Muscle layer of colon (tissue), 2 donors: ENCODE data around the gene P3H2.

Experiments used
- H3K27ac ChIP-seq: one replicate; pipeline ENCODE4 v1.7.0; 2013; ENCODE audit warnings: low read depth, mild to moderate bottlenecking, low read length, moderate library complexity
- H3K27me3 ChIP-seq, 2 donors: one replicate each; pipeline ENCODE4 v1.7.0; 2013; ENCODE audit warnings: low read length in 2 of 2, mild to moderate bottlenecking in 2 of 2; ENCODE audit not compliant: insufficient read depth in 2 of 2, control insufficient read depth in 1 of 2
- H3K36me3 ChIP-seq: one replicate; pipeline ENCODE4 v1.7.0; 2013; ENCODE audit warnings: mild to moderate bottlenecking, low read length; ENCODE audit not compliant: insufficient read depth
- H3K4me1 ChIP-seq: one replicate; pipeline ENCODE4 v1.7.0; 2013; ENCODE audit warnings: mild to moderate bottlenecking, low read length; ENCODE audit not compliant: insufficient read depth
- H3K4me3 ChIP-seq, 2 donors: one replicate each; pipeline ENCODE4 v1.7.0; 2013; ENCODE audit warnings: low read length in 2 of 2, low read depth in 1 of 2, mild to moderate bottlenecking in 1 of 2, moderate library complexity in 1 of 2
- H3K9ac ChIP-seq: one replicate; pipeline ENCODE4 v1.7.0; 2013; ENCODE audit warnings: low read length
- H3K9me3 ChIP-seq: one replicate; pipeline ENCODE4 v1.7.0; 2013; ENCODE audit warnings: mild to moderate bottlenecking, low read length
- donor health status: abdominal sarcoma.
- donor health status: Adenocarcinoma of cecum.

Gene P3H2

DNA sequence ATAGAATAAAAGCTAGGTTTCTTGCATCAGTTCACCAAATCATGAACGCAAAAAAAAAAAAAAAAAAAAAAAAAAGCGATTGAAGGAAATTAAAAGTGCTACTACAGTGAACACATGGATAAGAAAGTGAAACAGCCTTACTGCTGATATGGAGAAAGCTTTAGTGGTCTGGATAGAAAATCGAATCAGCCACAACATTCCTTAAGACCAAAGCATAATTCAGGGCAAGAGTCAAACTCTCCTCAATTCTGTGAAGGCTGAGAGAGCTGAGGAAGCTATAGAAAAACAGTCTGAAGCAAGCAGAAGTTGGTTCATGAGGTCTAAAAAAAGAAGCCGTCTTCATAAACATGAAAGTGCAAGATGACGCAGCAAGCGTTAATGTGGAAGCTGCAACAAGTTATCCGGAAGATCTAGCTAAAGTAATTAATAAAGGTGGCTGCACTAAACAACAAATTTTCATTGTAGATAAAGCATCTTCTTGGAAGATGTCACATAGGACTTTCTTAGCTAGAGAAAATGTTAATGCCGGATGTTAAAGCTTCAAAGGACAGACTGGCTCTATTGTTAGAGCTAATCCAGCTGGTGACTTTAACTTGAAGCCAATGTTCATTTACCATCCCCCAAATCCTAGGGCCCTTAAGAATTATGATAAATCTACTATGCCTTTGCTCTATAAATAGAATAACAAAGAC lies 19.2 kb downstream of the P3H2 start:
- Histone ChIP-seq H3K4me3 (peak overlapping the region; percentile 12 to 43), H3K4me1 (peaks cover 21% of the 10 kb centered on the region), H3K36me3 (no peaks in the 10 kb centered on the region), H3K9me3 (no peaks in the 10 kb centered on the region), H3K27ac (peak overlapping the region; percentile 79), H3K9ac (peak overlapping the region; percentile 36), H3K27me3 (no peaks in the 10 kb centered on the region)

DNA sequence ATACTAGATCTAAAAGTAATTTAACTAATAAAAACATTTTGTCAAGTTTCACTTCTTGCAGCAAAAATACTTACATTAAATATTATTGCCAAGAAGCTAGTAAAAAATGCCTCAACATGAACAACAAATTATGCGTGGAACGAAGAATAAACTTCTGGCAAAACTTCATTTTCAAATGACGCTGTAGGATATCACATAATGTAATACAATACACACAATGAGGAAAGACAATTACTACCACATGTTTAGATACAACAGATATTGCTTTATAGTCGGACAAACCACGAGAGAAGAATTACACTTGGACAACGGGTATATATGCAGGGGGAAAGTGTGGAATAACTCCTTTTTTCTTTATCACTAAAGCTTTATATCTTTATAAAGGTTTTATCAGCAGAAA lies 21.6 kb downstream of the P3H2 start:
- Histone ChIP-seq H3K27me3 (no peaks in the 10 kb centered on the region), H3K9me3 (no peaks in the 10 kb centered on the region), H3K4me1 (peaks cover 29% of the 10 kb centered on the region), H3K4me3 (no peak overlapping the region), H3K9ac (no peak overlapping the region), H3K27ac (no peak overlapping the region), H3K36me3 (no peaks in the 10 kb centered on the region)

DNA sequence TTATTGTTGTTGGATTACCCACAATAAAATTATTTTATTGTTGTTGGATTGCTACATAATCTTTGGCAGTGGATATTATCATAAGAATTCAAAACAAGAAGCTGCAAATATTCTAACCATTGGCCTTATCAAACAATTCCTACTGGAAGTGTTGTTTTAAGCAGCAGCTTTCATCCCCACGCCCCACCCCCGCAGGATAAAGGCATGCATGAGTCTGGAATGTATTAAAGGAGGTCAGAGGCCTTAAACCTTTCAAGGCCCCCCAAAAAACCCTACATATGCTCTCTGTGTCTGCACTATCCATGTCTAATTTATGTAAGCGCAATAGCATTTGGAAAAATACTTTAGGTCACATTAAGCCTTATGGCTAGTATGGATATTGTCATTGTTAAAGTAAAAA lies 23.1 kb downstream of the P3H2 start:
- no peak overlapping the region for H3K4me3 ChIP-seq
- H3K36me3 ChIP-seq: no peaks in the 10 kb centered on the region
- no peaks in the 10 kb centered on the region for H3K27me3 ChIP-seq
- H3K4me1 ChIP-seq: peaks cover 42% of the 10 kb centered on the region
- no peaks in the 10 kb centered on the region for H3K9me3 ChIP-seq
- H3K27ac ChIP-seq: no peak overlapping the region
- H3K9ac ChIP-seq: no peak overlapping the region

DNA sequence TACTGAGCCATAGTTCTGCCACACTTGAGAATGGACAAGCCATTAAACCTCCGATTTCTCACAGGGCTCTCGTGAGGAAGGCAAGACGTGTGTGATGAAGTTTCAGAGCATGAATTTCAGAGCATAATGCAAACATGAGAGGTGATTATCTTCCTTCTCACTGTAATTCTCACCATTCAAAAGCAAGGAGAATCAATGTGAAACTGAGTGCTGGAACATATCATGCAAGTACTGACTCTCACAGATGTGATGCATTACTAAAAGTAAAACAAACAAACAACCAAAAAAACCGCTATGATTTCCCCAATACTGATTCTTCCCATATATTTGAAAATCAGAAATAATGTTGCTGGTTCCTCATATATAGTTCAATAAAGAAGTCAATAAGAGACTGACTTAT lies 23.7 kb downstream of the P3H2 start:
- Histone ChIP-seq H3K27ac (no peak overlapping the region), H3K36me3 (no peaks in the 10 kb centered on the region), H3K9ac (no peak overlapping the region), H3K9me3 (no peaks in the 10 kb centered on the region), H3K4me3 (peak overlapping the region in 1 of 2 donors; percentile 11), H3K27me3 (no peaks in the 10 kb centered on the region), H3K4me1 (peaks cover 42% of the 10 kb centered on the region)

DNA sequence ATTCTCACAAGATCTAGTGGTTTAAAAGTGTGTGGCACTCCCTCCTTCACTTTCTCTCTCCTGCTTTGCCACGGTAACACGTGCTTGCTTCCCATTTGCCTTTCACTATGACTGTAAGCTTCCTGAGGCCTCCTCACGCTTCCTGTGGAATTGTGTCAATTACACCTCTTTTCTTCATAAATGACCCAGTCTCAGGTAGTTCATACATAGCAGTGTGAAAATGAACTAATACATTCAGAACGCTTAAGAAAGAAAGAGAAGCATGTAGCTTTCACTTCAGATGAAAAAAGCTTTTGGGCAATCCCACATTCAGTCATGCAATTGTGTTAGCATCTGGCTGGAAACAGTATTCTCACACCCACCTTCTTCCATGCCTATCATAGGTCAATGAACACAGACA lies 24.4 kb downstream of the P3H2 start:
- H3K4me3 ChIP-seq: no peak overlapping the region
- no peak overlapping the region for H3K27ac ChIP-seq
- H3K36me3 ChIP-seq: no peaks in the 10 kb centered on the region
- no peaks in the 10 kb centered on the region for H3K27me3 ChIP-seq
- H3K9ac ChIP-seq: no peak overlapping the region
- no peaks in the 10 kb centered on the region for H3K9me3 ChIP-seq
- peaks cover 39% of the 10 kb centered on the region for H3K4me1 ChIP-seq

DNA sequence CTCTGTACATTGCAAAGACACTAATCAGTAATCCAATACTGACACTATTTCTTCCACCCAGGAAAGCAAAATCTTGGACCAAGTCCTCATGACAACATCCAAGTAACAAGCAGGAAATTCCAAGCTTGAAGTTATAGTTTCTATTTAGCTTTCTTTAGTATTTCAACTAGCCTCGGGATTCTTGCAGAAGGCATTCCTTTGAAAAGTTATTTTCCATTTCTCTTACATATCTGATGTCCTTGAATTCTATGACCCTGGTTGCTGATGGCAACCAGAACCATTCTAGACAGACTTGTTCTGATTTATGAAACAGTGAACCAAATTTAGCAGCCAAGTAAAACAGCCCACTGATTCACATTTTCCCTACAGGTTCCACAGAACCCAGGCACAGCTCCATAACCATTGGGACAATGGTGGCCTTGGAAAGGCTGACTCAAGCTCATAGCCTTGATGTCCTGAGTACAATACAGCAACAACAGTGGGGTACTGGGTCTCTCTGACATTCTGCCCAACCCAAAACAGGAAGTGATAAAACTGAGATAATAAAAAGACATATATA lies 26.5 kb downstream of the P3H2 start:
- H3K9ac ChIP-seq: no peak overlapping the region
- no peak overlapping the region for H3K27ac ChIP-seq

DNA sequence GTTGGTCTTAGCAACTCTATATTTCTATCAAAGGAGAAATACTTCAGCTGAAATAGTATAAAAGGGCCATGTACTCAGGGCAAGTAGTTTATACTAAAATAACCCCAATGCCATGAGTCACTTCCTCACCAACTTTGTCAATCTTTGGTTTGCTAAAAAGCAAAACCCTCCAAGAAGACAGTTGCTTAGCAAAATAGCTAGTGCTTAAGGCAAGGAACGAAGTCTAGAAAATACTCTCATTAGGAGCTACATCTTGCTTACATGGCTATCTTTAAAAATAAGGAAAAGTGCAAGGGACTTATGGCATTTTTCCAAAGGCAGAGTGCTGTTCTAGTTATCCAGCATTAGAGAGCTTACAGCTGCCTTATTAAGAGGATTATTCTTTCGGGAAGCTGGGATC lies 28.4 kb downstream of the P3H2 start:
- H3K9me3 ChIP-seq: no peaks in the 10 kb centered on the region

More for the DNA sequence above, 26.5 kb downstream of the P3H2 start:
- H3K36me3 ChIP-seq: no peaks in the 10 kb centered on the region
- peaks cover 39% of the 10 kb centered on the region for H3K4me1 ChIP-seq
- no peak overlapping the region for H3K4me3 ChIP-seq
- no peaks in the 10 kb centered on the region for H3K9me3 ChIP-seq
- no peaks in the 10 kb centered on the region for H3K27me3 ChIP-seq

DNA sequence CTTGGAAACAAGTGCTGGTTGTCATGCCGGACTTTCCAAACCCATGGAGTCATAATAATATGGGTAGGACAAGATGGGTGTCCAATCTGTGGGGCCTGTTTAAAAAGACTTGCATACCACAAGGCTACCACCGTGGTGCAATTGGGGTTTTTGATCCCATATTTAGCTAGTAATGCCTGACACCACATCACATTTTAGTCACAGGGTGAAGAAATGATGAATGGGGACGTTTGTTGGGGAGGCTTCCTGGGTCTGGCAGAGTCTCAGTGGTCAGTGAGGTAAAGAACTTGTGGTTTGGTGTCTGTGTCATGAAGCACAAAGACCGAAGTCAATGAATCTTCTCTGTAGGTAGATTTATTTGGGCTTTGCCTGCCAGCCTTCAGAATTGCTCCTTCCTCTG lies 31.0 kb downstream of the P3H2 start:
- Histone ChIP-seq H3K27me3 (no peaks in the 10 kb centered on the region), H3K36me3 (no peaks in the 10 kb centered on the region), H3K9ac (no peak overlapping the region), H3K4me1 (peaks cover 28% of the 10 kb centered on the region), H3K27ac (no peak overlapping the region), H3K4me3 (no peak overlapping the region), H3K9me3 (no peaks in the 10 kb centered on the region)

More for the DNA sequence above, 28.4 kb downstream of the P3H2 start:
- H3K27ac ChIP-seq: no peak overlapping the region
- H3K9ac ChIP-seq: no peak overlapping the region
- H3K4me1 ChIP-seq: peaks cover 33% of the 10 kb centered on the region
- H3K27me3 ChIP-seq: no peaks in the 10 kb centered on the region
- H3K36me3 ChIP-seq: no peaks in the 10 kb centered on the region
- no peak overlapping the region for H3K4me3 ChIP-seq

DNA sequence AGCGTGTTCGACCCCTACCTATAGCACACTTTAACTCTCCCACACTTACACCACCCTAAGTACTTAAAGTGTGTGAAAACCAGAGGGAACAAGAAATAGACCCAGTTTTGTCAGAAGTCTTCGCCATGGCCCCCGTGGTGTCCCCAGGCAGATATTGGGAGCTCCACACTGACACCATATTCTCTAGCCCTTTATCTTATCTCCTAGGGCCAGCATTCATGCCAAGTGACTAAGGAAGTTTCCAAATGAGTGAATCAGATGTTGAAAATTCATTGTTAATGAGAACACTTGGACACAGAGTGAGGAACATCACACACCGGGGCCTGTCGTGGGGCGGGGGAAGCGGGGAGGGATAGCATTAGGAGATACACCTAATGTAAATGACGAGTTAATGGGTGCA lies 31.8 kb downstream of the P3H2 start:
- H3K9me3 ChIP-seq: no peaks in the 10 kb centered on the region
- no peaks in the 10 kb centered on the region for H3K27me3 ChIP-seq
- no peak overlapping the region for H3K27ac ChIP-seq
- no peak overlapping the region for H3K4me3 ChIP-seq
- H3K9ac ChIP-seq: no peak overlapping the region
- no peaks in the 10 kb centered on the region for H3K36me3 ChIP-seq
- H3K4me1 ChIP-seq: peaks cover 19% of the 10 kb centered on the region

DNA sequence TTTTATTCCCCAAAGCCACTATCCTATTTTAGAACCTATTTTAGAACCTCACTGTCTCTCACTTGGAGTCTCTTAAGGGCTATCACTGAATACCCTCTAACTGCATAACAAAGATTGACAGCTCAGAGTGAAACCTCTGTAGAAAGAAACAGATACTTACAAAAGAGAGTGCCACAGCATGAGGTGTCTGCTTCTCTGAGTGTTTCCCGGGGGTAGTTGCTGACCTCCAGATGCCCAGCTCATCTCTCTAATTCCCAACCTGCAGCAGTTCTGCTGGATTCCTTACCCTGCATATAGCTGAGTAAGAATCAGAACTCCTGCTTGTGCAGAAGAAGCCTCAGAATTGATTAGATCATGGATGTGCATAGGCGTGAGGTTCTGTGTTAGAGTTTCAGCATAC lies 34.5 kb downstream of the P3H2 start:
- no peaks in the 10 kb centered on the region for H3K4me1 ChIP-seq

DNA sequence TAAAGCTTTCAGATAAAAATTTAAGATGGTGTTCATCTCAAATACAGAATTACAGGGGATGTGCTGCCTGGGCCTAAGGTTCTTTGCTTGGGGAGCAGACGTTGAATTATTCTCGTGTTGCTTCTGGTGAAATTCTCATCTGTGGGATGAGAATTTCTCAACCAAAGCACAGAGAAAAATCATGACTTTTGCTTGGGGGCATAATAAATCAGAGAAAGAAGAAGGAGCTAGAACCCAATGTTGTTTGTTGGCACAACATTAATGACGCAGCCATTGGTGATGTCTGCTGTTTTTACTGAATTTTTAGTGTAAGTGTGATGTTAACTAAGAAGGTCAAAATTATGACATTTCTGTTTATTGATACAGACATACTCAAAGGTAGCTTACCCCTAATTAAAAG lies 35.7 kb downstream of the P3H2 start:
- Histone ChIP-seq H3K4me1 (no peaks in the 10 kb centered on the region), H3K9me3 (no peaks in the 10 kb centered on the region), H3K9ac (no peak overlapping the region), H3K36me3 (no peaks in the 10 kb centered on the region), H3K4me3 (no peak overlapping the region), H3K27ac (no peak overlapping the region), H3K27me3 (no peaks in the 10 kb centered on the region)

More for the DNA sequence above, 34.5 kb downstream of the P3H2 start:
- H3K27me3 ChIP-seq: no peaks in the 10 kb centered on the region
- no peak overlapping the region for H3K4me3 ChIP-seq
- no peak overlapping the region for H3K27ac ChIP-seq
- no peak overlapping the region for H3K9ac ChIP-seq
- H3K9me3 ChIP-seq: no peaks in the 10 kb centered on the region
- no peaks in the 10 kb centered on the region for H3K36me3 ChIP-seq

DNA sequence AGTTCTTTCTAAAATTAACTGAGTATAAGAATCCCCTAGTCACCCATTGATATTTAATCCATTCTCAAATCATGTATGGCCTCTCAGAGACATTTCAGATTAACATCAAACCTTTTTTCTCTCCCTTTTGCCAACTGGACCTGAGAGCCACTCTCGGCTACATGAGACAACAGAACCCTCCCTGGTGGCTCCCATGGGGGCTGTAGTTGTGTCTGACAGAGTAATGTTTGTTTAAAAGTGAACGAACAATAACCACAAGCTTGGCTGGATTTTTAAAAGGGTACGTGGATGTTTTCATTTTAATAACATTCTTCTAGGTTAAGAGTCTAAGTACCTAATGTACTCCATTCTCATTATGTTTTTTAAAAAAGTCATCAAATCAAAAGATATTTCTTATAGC lies 37.1 kb downstream of the P3H2 start:
- Histone ChIP-seq H3K9ac (no peak overlapping the region), H3K36me3 (no peaks in the 10 kb centered on the region), H3K9me3 (no peaks in the 10 kb centered on the region), H3K4me3 (no peak overlapping the region), H3K27ac (no peak overlapping the region), H3K27me3 (no peaks in the 10 kb centered on the region), H3K4me1 (no peaks in the 10 kb centered on the region)
